K562 (cell line): ENCODE measurements around the gene AP1AR.

Experiments
- CCAR2 ChIP-seq: fragments of 200-400 bp; formaldehyde crosslinking; IDR thresholded peaks from 2 replicates; pipeline ENCODE4 v1.6.1; 2017; ENCODE audit warnings: mild to moderate bottlenecking, low read depth, low read length
- CUX1 ChIP-seq: fragments of 200-800 bp; sonication (Bioruptor generic); IDR thresholded peaks from 2 replicates; pipeline ENCODE4 v1.6.1; 2016; ENCODE audit warnings: missing genetic modification characterization, missing compliant biosample characterization
- EP300 ChIP-seq: IDR thresholded peaks from 2 replicates; pipeline ENCODE4 v1.6.1; 2012; ENCODE audit warnings: low read length, improper control_type of control experiment
- GTF2F1 ChIP-seq: IDR thresholded peaks from 2 replicates; pipeline ENCODE4 v1.6.1; 2011; ENCODE audit warnings: low read depth, low read length, improper control_type of control experiment
- HES1 ChIP-seq: fragments of 450-650 bp; IDR thresholded peaks from 2 replicates; pipeline ENCODE4 v1.6.1; 2016; ENCODE audit warnings: low read depth, mild to moderate bottlenecking, moderate library complexity
- NFYB ChIP-seq: IDR thresholded peaks from 2 replicates; pipeline ENCODE4 v1.6.1; 2011; ENCODE audit warnings: mild to moderate bottlenecking, moderate library complexity; ENCODE audit not compliant: insufficient read length; ENCODE audit errors: extremely low read depth
- PKNOX1 ChIP-seq: fragments of 450-650 bp; IDR thresholded peaks from 2 replicates; pipeline ENCODE4 v1.6.1; 2016
- SREBF2 ChIP-seq: sonication (generic); formaldehyde crosslinking; IDR thresholded peaks from 2 replicates; pipeline ENCODE4 v1.4.0; 2020; ENCODE audit warnings: mild to moderate bottlenecking, missing genetic modification reagents
- TAF1 ChIP-seq: IDR thresholded peaks from 2 replicates; pipeline ENCODE4 v1.6.1; 2011; ENCODE audit warnings: mild to moderate bottlenecking, low read length, moderate library complexity; ENCODE audit not compliant: insufficient read depth, control insufficient read depth, severe bottlenecking; ENCODE audit errors: extremely low read depth
- USF1 ChIP-seq: sonication (generic); formaldehyde crosslinking; IDR thresholded peaks from 2 replicates; pipeline ENCODE4 v1.9.0; 2022; ENCODE audit warnings: mild to moderate bottlenecking, missing genetic modification reagents
- ZNF274 ChIP-seq: IDR thresholded peaks from 2 replicates; pipeline ENCODE4 v1.6.1; 2011; ENCODE audit warnings: low read depth, mild to moderate bottlenecking, low read length, moderate library complexity, borderline replicate concordance

- TF ChIP-seq CCAR2 (no peak), TAF1 (no peak), CUX1 (CRISPR knock-in tag) (no peak), SREBF2 (CRISPR knock-in tag) (no peak), USF1 (no peak), HES1 (no peak), NFYB (no peak), EP300 (no peak), PKNOX1 (0 out of 2 replicates have a peak, but pooled peaks have one; percentile 10), GTF2F1 (no peak), ZNF274 (no peak)
Observed at GRCh38 chr4:112219826-112220366, 11.7 kb upstream of the AP1AR start.
